NCI-H82 (cell line): ENCODE measurements around the gene SPG11.
"Not testable (repeated sequence)": the region's sequence is repeated elsewhere in the genome, so short reads cannot be mapped to it uniquely, and the experiment has no call there.

Experiments used
- DNase-seq: peaks from one replicate; lab custom pipeline; 2025; lab: John Stamatoyannopoulos, UW

The SPG11 gene, protein sequence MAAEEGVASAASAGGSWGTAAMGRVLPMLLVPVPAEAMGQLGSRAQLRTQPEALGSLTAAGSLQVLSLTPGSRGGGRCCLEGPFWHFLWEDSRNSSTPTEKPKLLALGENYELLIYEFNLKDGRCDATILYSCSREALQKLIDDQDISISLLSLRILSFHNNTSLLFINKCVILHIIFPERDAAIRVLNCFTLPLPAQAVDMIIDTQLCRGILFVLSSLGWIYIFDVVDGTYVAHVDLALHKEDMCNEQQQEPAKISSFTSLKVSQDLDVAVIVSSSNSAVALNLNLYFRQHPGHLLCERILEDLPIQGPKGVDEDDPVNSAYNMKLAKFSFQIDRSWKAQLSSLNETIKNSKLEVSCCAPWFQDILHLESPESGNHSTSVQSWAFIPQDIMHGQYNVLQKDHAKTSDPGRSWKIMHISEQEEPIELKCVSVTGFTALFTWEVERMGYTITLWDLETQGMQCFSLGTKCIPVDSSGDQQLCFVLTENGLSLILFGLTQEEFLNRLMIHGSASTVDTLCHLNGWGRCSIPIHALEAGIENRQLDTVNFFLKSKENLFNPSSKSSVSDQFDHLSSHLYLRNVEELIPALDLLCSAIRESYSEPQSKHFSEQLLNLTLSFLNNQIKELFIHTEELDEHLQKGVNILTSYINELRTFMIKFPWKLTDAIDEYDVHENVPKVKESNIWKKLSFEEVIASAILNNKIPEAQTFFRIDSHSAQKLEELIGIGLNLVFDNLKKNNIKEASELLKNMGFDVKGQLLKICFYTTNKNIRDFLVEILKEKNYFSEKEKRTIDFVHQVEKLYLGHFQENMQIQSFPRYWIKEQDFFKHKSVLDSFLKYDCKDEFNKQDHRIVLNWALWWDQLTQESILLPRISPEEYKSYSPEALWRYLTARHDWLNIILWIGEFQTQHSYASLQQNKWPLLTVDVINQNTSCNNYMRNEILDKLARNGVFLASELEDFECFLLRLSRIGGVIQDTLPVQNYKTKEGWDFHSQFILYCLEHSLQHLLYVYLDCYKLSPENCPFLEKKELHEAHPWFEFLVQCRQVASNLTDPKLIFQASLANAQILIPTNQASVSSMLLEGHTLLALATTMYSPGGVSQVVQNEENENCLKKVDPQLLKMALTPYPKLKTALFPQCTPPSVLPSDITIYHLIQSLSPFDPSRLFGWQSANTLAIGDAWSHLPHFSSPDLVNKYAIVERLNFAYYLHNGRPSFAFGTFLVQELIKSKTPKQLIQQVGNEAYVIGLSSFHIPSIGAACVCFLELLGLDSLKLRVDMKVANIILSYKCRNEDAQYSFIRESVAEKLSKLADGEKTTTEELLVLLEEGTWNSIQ (N-terminal part only)

DNA sequence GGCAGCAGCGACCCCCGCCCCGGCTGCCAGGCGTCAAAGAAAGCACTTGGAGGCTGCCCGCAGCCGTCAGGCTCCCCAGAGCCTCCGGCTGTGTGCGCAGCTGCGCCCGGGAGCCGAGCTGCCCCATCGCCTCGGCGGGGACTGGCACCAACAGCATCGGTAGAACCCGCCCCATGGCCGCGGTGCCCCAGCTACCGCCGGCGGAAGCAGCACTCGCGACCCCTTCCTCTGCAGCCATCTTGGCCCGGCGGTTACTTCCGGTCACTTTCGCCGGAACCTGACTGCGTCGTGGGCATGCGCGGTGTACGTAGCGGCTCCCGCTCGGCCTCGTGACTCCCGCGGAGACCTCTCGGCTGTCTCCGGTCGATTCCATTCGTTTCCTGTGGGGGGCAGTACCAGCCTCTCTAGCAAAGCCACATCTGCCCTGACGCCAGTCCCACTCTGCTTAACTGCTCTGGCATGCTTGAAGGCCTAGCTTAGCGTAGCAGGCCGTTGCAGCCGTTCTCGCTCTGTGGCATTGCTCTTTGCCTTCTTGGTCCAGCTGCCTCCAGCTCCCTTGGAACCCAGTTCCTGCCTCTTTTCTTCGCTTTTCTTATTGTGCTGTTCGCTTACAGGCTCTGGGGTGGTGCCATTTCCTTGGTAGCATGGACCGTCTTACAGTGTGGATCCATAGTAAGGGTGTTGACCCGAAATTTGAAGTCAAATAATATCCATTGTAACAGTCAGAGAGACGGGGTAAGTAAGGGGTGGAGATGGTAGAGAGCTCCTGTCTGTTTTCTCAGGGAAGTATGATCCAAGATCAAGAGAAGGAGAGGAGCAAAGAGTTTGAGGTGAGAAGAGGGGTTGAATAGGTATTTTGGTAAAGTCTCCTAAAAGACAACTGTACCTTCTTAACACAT is at the start of gene SPG11:
Gene SPG11, minus strand, starts transcription at position 253 of the 899 bp plus-strand sequence. Its CDS starts 15 bp downstream, at position 238.
- DNase-seq = peak; percentile 98

- peak; percentile 21 for DNase-seq
These were observed 49.0 kb upstream of the SPG11 start for GRCh38 chr15:44712346-44713005.

DNA sequence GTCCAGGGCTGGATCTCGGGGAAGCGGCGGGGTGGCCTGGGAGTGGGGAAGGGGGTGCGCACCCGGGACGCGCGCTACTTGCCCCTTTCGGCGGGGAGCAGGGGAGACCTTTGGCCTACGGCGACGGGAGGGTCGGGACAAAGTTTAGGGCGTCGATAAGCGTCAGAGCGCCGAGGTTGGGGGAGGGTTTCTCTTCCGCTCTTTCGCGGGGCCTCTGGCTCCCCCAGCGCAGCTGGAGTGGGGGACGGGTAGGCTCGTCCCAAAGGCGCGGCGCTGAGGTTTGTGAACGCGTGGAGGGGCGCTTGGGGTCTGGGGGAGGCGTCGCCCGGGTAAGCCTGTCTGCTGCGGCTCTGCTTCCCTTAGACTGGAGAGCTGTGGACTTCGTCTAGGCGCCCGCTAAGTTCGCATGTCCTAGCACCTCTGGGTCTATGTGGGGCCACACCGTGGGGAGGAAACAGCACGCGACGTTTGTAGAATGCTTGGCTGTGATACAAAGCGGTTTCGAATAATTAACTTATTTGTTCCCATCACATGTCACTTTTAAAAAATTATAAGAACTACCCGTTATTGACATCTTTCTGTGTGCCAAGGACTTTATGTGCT is 48.4 kb upstream of the SPG11 start:
- DNase-seq = peak; percentile 66

DNA sequence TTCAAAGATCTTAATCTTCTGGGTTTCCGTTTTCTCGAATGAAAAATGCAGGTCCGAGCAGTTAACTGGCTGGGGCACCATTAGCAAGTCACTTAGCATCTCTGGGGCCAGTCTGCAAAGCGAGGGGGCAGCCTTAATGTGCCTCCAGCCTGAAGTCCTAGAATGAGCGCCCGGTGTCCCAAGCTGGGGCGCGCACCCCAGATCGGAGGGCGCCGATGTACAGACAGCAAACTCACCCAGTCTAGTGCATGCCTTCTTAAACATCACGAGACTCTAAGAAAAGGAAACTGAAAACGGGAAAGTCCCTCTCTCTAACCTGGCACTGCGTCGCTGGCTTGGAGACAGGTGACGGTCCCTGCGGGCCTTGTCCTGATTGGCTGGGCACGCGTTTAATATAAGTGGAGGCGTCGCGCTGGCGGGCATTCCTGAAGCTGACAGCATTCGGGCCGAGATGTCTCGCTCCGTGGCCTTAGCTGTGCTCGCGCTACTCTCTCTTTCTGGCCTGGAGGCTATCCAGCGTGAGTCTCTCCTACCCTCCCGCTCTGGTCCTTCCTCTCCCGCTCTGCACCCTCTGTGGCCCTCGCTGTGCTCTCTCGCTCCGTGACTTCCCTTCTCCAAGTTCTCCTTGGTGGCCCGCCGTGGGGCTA is 47.8 kb upstream of the SPG11 start, which contains the start of the genes B2M and PATL2:
Gene B2M, plus strand, starts transcription at position 422 of the 647 bp plus-strand sequence. Its CDS starts 30 bp downstream, at position 452.
Gene PATL2, minus strand, starts transcription at position 228 of the 647 bp plus-strand sequence. CDS start 34,833 bp downstream, outside the sequence.
- peak; percentile 97 for DNase-seq

- DNase-seq = no peak
These were observed 47.0 kb upstream of the SPG11 start for GRCh38 chr15:44710236-44711095.

DNA sequence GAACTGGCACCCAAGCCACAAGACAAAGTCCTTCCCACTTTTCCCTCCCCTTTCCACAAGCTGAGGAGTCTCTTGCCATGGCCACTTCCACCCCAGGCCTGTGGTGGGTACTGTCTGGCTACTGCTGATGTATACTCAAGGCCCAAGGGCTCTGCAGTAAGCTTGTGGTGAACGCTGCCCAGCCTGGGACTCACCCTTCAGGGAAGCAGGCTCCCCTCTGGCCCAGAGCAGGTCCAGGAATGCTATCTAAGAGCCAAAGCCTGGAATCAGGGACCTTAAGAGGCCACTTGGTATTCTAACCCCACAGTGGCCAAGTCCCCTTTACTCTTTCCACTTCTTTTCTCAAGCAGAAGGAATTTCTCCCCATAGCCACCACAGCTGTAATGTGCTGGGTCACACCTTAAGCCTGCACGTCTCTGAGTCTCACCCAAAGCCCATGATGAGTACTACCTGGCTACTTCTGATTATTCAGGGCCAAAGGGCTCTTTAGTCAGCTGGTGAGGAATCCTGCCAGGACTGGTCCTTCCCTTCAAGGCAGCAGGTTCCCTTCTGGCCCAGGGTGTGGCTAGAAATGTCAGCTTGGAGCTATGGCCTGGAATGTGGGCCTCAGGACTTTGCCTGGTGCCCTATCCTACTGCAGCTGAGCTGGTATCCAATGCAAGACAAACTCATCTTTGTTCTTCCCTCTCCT is 43.6 kb upstream of the SPG11 start:
- DNase-seq = no peak

DNA sequence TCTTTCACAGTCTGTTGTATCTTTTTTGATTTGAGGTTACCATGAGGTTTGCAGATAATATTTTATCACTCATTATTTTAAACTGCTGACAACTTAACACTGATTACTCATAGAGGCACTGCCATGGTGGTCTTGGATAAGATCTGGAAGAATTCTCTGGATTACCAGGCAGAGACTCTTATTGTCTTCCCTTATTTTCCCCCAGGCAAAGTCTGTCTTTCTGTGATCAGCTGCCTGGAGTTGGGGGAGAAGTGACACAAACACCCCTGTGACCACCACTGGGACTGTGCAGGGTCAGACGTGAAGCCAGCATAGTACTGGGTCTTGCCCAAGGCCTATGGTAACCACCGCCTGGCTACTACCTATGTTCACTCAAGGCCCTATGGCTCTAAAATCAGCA is 42.9 kb upstream of the SPG11 start:
- DNase-seq = no peak

DNA sequence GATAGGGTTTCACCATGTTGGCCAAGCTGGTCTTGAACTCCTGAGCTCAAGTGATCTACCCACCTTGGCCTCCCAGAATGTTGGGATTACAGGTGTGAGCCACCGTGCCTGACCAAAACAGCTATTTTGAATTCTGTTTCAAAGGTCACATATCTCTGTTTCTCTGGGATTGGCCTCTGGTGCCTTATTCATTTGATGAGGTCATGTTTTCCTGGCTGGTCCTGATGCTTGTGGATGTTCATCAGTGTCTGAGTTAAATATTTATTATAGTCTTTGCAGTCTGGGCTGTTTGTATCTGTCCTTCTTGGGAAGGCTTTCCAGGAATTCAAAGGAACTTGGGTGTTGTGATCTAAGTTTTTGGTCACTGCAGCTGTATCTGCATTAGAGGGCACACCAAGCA is 42.5 kb upstream of the SPG11 start:
- DNase-seq = no peak

GRCh38 chr15:44700676-44701075 is 37.2 kb upstream of the SPG11 start:
- DNase-seq = not testable (repeated sequence)

DNA sequence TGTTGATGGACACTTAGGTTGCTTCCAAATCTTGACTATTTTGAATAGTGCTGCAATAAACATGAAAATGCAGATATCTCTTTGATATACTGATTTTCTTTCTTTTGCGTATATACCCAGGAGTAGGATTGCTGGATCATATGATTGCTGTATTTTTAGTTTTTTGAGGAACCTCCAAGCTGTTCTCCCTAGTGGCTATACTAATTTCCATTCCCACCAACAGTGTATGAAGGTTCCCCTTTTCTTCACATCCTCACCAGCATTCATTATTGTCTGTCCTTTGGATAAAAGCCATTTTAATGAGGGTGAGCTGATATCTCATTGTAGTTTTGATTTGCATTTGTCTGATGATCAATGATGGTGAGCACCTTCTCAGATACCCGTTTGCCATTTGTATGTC is 35.2 kb upstream of the SPG11 start:
- DNase-seq = no peak

DNA sequence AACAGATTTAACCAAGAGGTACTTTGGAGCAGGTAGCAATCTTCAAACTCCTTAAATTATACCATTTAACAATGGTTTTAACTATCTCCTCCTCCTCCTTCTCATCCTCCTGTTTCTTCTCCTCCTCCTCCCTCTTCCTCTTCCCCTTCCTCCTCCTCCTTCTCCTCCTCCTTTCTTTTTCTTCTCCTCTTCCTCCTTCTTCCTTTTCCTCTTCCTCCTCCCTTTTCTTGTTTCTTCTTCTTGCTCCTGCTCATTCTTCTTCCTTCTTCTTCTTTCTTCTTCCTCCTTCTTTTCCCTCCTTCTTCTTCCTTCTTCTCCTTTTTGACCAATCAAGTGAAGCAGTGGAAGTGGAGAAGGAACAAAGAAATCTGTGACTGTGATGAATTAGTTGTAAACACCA is 33.6 kb upstream of the SPG11 start:
- no peak for DNase-seq

DNA sequence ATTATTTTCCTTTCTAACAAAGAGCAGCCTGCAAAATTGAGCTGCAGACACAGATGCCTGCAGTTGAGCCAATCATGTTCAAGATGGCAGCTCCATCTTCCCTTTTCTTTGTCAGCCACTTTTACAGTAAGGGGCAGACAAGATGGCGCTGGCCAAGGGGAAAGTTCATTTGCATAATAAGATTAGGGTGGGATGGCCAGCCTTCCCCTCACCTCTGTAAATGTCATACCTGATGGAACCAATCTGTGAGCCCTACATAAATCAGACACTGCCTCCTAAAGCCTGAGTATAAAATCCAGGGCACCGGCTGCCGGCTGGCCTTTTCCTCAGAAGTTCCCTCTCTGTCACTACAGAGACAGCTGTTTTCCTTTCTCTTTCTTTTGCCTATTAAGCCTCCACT is 31.8 kb upstream of the SPG11 start:
- DNase-seq = peak; percentile 92

GRCh38 chr15:44694416-44694815 is 31.0 kb upstream of the SPG11 start:
- no peak for DNase-seq

- no peak for DNase-seq
These were observed 29.2 kb upstream of the SPG11 start for GRCh38 chr15:44692659-44693058.

- DNase-seq = not testable (repeated sequence)
These were observed 26.8 kb upstream of the SPG11 start for GRCh38 chr15:44690245-44690644.

GRCh38 chr15:44689318-44689717 is 25.9 kb upstream of the SPG11 start:
- not testable (repeated sequence) for DNase-seq
